ENCODE results near the gene MOGAT3. TPM values are rescaled to one million over a fixed set of nuclear protein-coding genes. Genes with fewer than 3 reads are reported as not detected.
A peak's percentile ranks its signal among the peaks of the same experiment; 100 is the strongest.

MOGAT3 gene
- total RNA-seq, 4 donors from 2014 or later = 0.17 TPM; not detected in 3

DNA sequence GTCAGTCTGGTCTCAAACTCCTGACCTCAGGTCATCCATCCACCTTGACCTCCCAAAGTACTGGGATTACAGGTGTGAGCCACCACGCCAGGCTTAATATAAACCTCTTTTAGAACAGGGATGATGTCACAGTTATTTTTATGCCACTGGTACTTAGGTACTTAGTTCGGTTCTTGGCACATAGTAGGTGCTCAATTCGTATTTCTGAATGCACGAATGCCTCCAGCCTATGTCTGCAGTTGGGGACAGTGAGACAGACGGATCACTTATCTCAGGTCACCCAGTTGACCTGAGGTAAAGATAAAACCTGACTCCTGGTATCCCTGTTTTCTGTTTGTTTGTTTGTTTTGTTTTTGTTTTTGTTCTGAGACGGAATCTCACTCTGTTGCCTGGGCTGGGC lies 14.6 kb downstream of the MOGAT3 start:
- TF ChIP-seq POLR2A (IDR thresholded peaks at IDR 0.05; ENCODE audit: low read depth) (no peak), POLR2AphosphoS5 (IDR thresholded peaks at IDR 0.05) (no peak), EP300 (IDR thresholded peaks at IDR 0.05) (no peak), CTCF (IDR thresholded peaks at IDR 0.05) (no peak)
- peaks cover 0 to 61% (median 5%) of the 10 kb centered on the region in 4 donors for H3K27me3 ChIP-seq

GRCh38 chr7:101185258-101185839 lies 15.5 kb downstream of the MOGAT3 start:
- Histone ChIP-seq H3K36me3 (no peaks in the 10 kb centered on the region), H3K4me1 (peaks cover 0 to 4% (median under 1%) of the 10 kb centered on the region in 4 donors), H3K4me3 (no peak overlapping the region), H3K27me3 (peaks cover 2 to 69% (median 14%) of the 10 kb centered on the region in 4 donors), H3K27ac (replicated peaks in 1 of 4) (no peak overlapping the region), H3K9me3 (no peaks in the 10 kb centered on the region)
- no peak for TF ChIP-seq CTCF (IDR thresholded peaks at IDR 0.05)
- TF ChIP-seq POLR2AphosphoS5 (IDR thresholded peaks at IDR 0.05) = no peak
- no peak for TF ChIP-seq EP300 (IDR thresholded peaks at IDR 0.05)
- TF ChIP-seq POLR2A (IDR thresholded peaks at IDR 0.05; ENCODE audit: low read depth) = no peak
- WGBS = 54% methylated on average over 5 of the region's 5 CpGs
- DNase-seq (ENCODE audit: extremely low spot score) = no peak
- intact Hi-C loops (cut with DNase I) = no loop called here

More for the DNA sequence above, 14.6 kb downstream of the MOGAT3 start:
- Histone ChIP-seq H3K36me3 (no peaks in the 10 kb centered on the region), H3K27ac (replicated peaks in 1 of 4) (no peak overlapping the region), H3K4me3 (no peak overlapping the region), H3K4me1 (no peaks in the 10 kb centered on the region), H3K9me3 (no peaks in the 10 kb centered on the region)
- no peak for DNase-seq (ENCODE audit: extremely low spot score)
- intact Hi-C loops (cut with DNase I) = no loop called here
- WGBS = 58% methylated on average over 6 of the region's 6 CpGs

- peaks cover 6 to 20% (median 17%) of the 10 kb centered on the region in 4 donors for H3K4me1 ChIP-seq
- intact Hi-C loops (cut with DNase I) = no loop called here
- DNase-seq (ENCODE audit: extremely low spot score) = no peak
- TF ChIP-seq EP300 (IDR thresholded peaks at IDR 0.05) (no peak), POLR2A (IDR thresholded peaks at IDR 0.05; ENCODE audit: low read depth) (no peak), POLR2AphosphoS5 (IDR thresholded peaks at IDR 0.05) (no peak), CTCF (IDR thresholded peaks at IDR 0.05) (no peak)
- no peaks in the 10 kb centered on the region for H3K36me3 ChIP-seq
- H3K27ac ChIP-seq (replicated peaks in 1 of 4) = no peak within 1 kb of the TSS
- peak within 1 kb of the TSS in 1 of 4 donors; percentile 14 for H3K4me3 ChIP-seq
- H3K27me3 ChIP-seq = peaks cover 10 to 96% (median 56%) of the 10 kb centered on the region in 4 donors
- no peaks in the 10 kb centered on the region for H3K9me3 ChIP-seq
- 19% methylated on average over 9 of the region's 56 CpGs for WGBS
Observed at GRCh38 chr7:101180130-101180755, 20.6 kb downstream of the MOGAT3 start, which contains the start of gene NAT16. NAT16 (minus strand) TSS chr7:101180293; CDS start chr7:101174807, 5,486 bp downstream.

GRCh38 chr7:101179713-101180112 lies 21.1 kb downstream of the MOGAT3 start:
- H3K9me3 ChIP-seq = no peaks in the 10 kb centered on the region
- H3K27me3 ChIP-seq = peaks cover 10 to 99% (median 62%) of the 10 kb centered on the region in 4 donors
- 10% methylated on average over 2 of the region's 27 CpGs for WGBS
- H3K36me3 ChIP-seq = no peaks in the 10 kb centered on the region
- peaks cover 6 to 20% (median 17%) of the 10 kb centered on the region in 4 donors for H3K4me1 ChIP-seq
- no peak for DNase-seq (ENCODE audit: extremely low spot score)
- intact Hi-C loops (cut with DNase I) = no loop called here
- H3K27ac ChIP-seq (replicated peaks in 1 of 4) = no peak overlapping the region
- TF ChIP-seq POLR2AphosphoS5 (IDR thresholded peaks at IDR 0.05) = no peak
- no peak for TF ChIP-seq EP300 (IDR thresholded peaks at IDR 0.05)
- TF ChIP-seq CTCF (IDR thresholded peaks at IDR 0.05) = no peak
- no peak for TF ChIP-seq POLR2A (IDR thresholded peaks at IDR 0.05; ENCODE audit: low read depth)
- peak overlapping the region in 1 of 4 donors; percentile 14 for H3K4me3 ChIP-seq
